Large intestine (tissue), 3 donors: Measurements from ENCODE around the gene AIG1. TPM values are rescaled to one million over a fixed set of nuclear protein-coding genes. Genes with fewer than 3 reads are reported as not detected.

Experiments
- DNase-seq, 2 donors: peaks; one replicate each; pipeline versions ENCODE4 v3.0.0 to v3.0.0-alpha.2; 2013
- H3K27ac ChIP-seq: one replicate; pipeline ENCODE4 v1.5.1; 2013; ENCODE audit warnings: low read length
- H3K27me3 ChIP-seq: 2 replicates; pipeline ENCODE4 v1.6.1; 2013; ENCODE audit warnings: low read length; ENCODE audit not compliant: control insufficient read depth, insufficient read depth
- H3K36me3 ChIP-seq: 2 replicates; pipeline ENCODE4 v1.6.1; 2013; ENCODE audit warnings: low read length; ENCODE audit not compliant: control insufficient read depth, insufficient read depth
- H3K4me1 ChIP-seq: one replicate; pipeline ENCODE4 v1.6.1; 2013; ENCODE audit warnings: low read length; ENCODE audit not compliant: control insufficient read depth, insufficient read depth
- H3K4me3 ChIP-seq: one replicate; pipeline ENCODE4 v1.5.1; 2013; ENCODE audit warnings: low read length
- H3K9me3 ChIP-seq: one replicate; pipeline ENCODE4 v1.6.1; 2013; ENCODE audit warnings: mild to moderate bottlenecking, low read depth, low read length, moderate library complexity; ENCODE audit not compliant: control insufficient read depth
- WGBS: methylation state at CpG from one replicate; pipeline ENCODE4 v1.1.5; 2013; ENCODE audit warnings: low lambda C conversion rate; ENCODE audit not compliant: insufficient coverage; 5-methylcytosine and 5-hydroxymethylcytosine counted together
- polyA plus RNA-seq: library from polyadenylated mRNA; unstranded; fragments of 120-200 nt; gene quantifications from one replicate; pipeline ENCODE4 v1.2.1, GENCODE V29; 2013

The AIG1 gene
- polyA plus RNA-seq, 1 donor, result 180 TPM

DNA sequence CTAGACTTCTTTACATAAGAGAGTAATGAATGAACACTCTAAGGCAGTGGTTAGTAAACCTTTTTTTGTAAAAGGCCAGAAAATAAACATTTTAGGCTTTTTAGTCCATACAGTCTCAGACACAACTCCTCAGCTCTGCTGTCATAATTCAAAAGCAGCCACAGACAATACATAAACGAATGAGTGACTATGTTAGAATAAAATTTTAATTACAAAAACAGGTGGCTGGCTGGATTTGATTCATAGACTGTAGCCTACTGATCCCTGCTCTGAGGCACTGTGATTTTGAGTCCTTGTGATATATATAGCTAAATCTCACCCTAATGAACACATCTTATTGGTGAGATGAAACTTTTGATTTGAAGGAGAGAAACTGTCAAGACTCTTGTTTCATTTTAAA, 155.1 kb downstream of the AIG1 start:
- DNase-seq, result no peak
- no peak overlapping the region for H3K4me3 ChIP-seq
- H3K4me1 ChIP-seq, result no peaks in the 10 kb centered on the region
- H3K27me3 ChIP-seq, result no peaks in the 10 kb centered on the region
- no CpG with 5 or more reads among the region's 1 CpG for WGBS
- H3K27ac ChIP-seq, result no peak overlapping the region
- peaks cover 2% of the 10 kb centered on the region for H3K36me3 ChIP-seq
- no peaks in the 10 kb centered on the region for H3K9me3 ChIP-seq

DNA sequence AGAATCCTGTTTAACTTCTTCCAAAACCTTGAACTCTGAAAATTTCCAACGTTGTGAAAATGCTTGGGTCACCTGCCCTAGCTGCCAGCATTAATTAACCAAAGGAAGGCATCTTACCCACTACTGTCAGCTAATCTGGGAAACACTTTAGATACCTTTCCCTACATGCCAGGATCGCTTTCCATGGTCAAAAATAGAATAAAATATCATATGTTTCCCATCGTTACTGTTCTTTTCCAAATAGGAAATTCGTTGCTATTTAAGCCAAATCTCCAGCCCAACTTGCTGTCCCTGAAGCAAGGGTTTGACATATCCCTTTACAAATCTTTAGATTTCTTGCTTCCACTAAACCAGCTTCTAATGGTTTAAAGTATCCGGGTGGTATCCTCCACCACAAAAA, 157.5 kb downstream of the AIG1 start:
- peaks cover 2% of the 10 kb centered on the region for H3K36me3 ChIP-seq
- WGBS, result 96% methylated on average over 5 of the region's 5 CpGs
- DNase-seq, result no peak
- no peak overlapping the region for H3K27ac ChIP-seq
- peaks cover under 1% of the 10 kb centered on the region for H3K4me1 ChIP-seq
- H3K9me3 ChIP-seq, result no peaks in the 10 kb centered on the region
- no peaks in the 10 kb centered on the region for H3K27me3 ChIP-seq
- no peak overlapping the region for H3K4me3 ChIP-seq

DNA sequence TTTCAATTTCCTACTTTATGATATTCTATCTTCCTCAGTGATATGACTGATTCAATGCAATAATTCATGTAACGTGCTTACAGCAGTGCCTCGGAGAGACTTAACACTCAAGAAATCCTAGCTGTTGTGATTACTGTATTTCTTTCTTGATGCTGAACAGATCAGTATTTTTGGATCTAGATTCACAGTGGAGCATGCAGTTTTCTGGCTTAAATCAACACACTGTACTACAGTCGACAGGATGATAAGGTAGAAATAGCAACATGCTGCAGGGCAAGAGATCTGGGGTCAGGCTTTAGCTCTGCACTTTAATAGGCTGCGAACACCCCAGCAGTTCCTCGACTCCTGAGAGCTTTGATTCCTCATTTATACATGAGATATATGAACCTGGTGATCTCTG, 161.0 kb downstream of the AIG1 start:
- no peak for DNase-seq
- Histone ChIP-seq H3K27me3 (no peaks in the 10 kb centered on the region), H3K36me3 (peaks cover 2% of the 10 kb centered on the region), H3K4me3 (no peak overlapping the region), H3K9me3 (no peaks in the 10 kb centered on the region), H3K4me1 (peaks cover 8% of the 10 kb centered on the region), H3K27ac (no peak overlapping the region)
- WGBS, result no CpG with 5 or more reads among the region's 5 CpGs

DNA sequence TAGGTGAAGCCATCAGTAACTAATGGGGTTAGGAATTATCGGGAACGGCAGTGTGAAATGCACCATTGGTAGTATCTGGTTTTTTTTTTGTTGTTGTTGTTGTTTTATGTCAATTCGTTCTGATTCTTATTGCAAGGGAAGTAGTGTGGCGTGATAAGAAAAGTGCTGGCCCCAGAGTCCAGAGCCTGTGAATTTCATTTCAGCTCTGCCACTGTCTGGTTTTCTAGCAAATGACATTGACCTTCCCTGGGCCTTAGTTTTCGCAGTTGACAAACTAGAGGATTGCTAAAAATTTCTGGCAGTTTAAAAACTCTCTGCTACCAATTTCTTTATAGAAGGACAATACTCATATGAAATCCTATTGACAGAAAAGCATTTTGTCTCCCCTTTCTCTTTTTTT, 161.6 kb downstream of the AIG1 start:
- Histone ChIP-seq H3K27ac (no peak overlapping the region), H3K27me3 (no peaks in the 10 kb centered on the region), H3K9me3 (no peaks in the 10 kb centered on the region), H3K36me3 (peaks cover 2% of the 10 kb centered on the region), H3K4me3 (no peak overlapping the region), H3K4me1 (peaks cover 8% of the 10 kb centered on the region)
- DNase-seq, result peak in 1 of 2 donors; percentile 11
- WGBS, result no CpG with 5 or more reads among the region's 5 CpGs

DNA sequence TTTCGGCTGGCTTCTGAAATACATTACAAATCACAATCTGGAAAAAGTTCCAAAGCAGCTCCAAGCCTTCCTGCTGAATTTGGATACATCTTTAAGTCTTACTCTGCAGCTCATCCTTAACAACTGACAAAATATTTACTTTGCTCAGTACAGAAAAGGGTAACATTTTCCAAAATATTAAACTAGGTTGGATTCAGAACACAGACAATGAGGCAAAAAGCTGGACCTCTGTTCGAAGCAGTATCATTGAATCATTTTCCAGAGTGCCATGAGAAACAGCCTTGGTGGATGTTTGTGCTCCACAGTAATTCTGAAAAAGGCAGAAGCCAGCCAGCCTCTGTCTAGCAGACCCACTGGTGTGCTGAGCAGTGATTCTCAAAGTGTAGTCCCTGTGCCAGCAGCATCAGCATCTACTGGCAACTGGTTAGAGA, 162.1 kb downstream of the AIG1 start:
- H3K27me3 ChIP-seq, result no peaks in the 10 kb centered on the region
- no peaks in the 10 kb centered on the region for H3K9me3 ChIP-seq
- peak in 1 of 2 donors; percentile 27 for DNase-seq
- peak overlapping the region; percentile 26 for H3K27ac ChIP-seq
- no CpG with 5 or more reads among the region's 2 CpGs for WGBS
- H3K4me3 ChIP-seq, result no peak overlapping the region
- peaks cover 8% of the 10 kb centered on the region for H3K4me1 ChIP-seq
- peaks cover 2% of the 10 kb centered on the region for H3K36me3 ChIP-seq

DNA sequence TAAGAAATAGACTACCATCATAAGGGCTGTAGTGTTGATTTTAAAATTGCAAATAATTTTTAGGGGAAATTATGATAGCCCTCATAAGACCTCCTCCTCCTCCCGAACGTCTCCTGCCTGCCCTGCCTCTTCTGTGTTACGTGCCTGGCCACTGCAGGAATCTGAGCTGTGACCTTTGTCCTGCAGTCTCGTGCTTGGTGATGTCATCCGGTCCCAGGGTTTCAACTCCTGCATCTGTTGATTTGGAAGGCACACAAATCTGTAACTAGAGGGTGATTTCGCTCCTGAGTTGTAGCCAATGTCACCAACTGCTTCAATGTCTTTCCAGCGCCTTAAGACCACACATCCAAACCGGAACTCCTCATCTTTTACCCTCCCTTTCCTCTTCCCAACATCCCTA, 163.2 kb downstream of the AIG1 start:
- Histone ChIP-seq H3K4me1 (peaks cover 8% of the 10 kb centered on the region), H3K9me3 (no peaks in the 10 kb centered on the region), H3K4me3 (no peak overlapping the region), H3K36me3 (peaks cover 8% of the 10 kb centered on the region), H3K27me3 (no peaks in the 10 kb centered on the region), H3K27ac (peak overlapping the region; percentile 84)
- WGBS, result no CpG with 5 or more reads among the region's 8 CpGs
- DNase-seq, result peak; percentile 91 to 96

DNA sequence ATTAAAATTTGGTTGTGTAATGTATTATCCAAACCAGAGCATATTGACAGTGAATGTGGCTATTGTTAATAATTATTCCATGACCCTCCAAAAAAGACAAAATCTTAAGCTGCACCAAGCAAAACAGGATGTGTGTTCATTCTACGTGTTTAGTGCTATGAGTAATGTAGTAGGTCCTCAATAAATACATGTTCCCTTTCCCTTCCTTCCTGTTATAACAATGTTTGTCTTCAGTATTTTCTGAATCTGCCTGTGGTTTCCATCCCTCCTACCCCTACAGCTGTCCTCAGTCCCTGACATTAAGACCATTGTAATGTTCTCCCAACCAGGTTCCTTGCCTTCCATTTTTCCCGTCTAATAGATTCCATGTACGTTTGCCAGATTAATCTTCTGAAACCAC, 163.8 kb downstream of the AIG1 start:
- no peak overlapping the region for H3K4me3 ChIP-seq
- WGBS, result 100% methylated on average over 1 of the region's 3 CpGs
- H3K27ac ChIP-seq, result peak overlapping the region; percentile 84
- peaks cover 9% of the 10 kb centered on the region for H3K36me3 ChIP-seq
- H3K9me3 ChIP-seq, result no peaks in the 10 kb centered on the region
- peaks cover 8% of the 10 kb centered on the region for H3K4me1 ChIP-seq
- DNase-seq, result no peak
- H3K27me3 ChIP-seq, result no peaks in the 10 kb centered on the region

DNA sequence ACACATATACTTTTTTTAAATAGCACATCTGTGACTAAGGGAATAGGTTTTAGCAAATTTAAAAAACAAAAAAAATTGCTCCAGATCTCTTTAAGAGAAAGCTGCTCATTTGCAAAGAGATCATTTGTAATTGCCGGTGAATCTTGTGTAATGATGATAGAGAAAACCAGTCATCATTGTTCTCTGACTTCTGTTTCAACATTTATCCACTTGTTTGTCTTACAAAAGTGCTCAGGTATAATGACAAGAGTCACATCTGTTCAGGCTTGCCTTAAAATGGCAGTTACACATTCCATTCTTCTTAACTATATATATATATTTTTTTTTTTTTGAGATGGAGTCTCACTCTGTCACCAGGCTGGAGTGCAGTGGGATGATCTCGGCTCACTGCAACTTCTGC, 165.2 kb downstream of the AIG1 start:
- no CpG with 5 or more reads among the region's 2 CpGs for WGBS
- H3K27ac ChIP-seq, result no peak overlapping the region
- H3K9me3 ChIP-seq, result no peaks in the 10 kb centered on the region
- no peaks in the 10 kb centered on the region for H3K27me3 ChIP-seq
- H3K36me3 ChIP-seq, result peaks cover 8% of the 10 kb centered on the region
- H3K4me3 ChIP-seq, result no peak overlapping the region
- peaks cover 8% of the 10 kb centered on the region for H3K4me1 ChIP-seq
- DNase-seq, result no peak

DNA sequence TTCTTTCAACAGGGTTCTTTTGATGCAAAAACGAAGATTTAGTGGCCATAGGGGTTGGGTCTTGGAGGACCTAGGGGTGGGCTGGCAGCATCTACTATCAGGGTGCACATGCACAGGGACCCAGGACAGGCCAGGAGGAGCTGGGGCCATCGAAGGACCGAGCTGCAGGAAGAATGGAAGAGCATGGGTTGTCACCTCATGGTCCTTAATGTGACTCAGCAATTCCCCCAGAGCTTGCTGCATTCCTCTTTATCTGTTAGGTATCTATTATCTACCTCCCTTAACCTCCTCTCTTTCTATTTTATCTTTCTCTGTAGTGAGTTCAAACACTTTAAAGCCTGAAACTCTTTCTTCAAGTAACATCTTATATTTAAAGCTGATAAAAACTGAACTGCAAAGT, 167.0 kb downstream of the AIG1 start:
- DNase-seq, result no peak
- Histone ChIP-seq H3K36me3 (peaks cover 8% of the 10 kb centered on the region), H3K27ac (no peak overlapping the region), H3K4me1 (peaks cover 8% of the 10 kb centered on the region), H3K9me3 (no peaks in the 10 kb centered on the region), H3K4me3 (no peak overlapping the region), H3K27me3 (no peaks in the 10 kb centered on the region)
- no CpG with 5 or more reads among the region's 3 CpGs for WGBS

DNA sequence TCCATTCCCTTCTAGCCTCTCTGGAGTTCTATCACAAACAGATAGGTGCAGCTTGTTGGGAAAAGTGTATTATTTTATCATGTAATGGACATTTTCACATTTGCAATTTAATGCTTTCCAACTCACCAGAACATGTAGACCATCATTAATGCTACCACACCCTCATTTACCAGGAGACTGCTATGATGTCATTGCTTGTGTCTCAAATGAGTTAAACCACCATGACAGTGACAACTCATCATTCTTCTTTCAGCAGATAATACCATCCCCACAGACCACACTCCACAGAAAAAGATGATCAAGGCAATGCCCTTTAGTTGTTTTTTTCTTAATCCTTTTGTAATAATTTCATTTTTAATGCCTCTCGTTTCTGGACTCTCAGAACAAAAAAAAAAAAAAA, 168.7 kb downstream of the AIG1 start:
- WGBS, result no CpG with 5 or more reads among the region's 1 CpG
- no peak overlapping the region for H3K27ac ChIP-seq
- DNase-seq, result no peak
- H3K4me3 ChIP-seq, result no peak overlapping the region
- H3K9me3 ChIP-seq, result no peaks in the 10 kb centered on the region
- H3K36me3 ChIP-seq, result peaks cover 8% of the 10 kb centered on the region
- H3K27me3 ChIP-seq, result no peaks in the 10 kb centered on the region
- H3K4me1 ChIP-seq, result no peaks in the 10 kb centered on the region

DNA sequence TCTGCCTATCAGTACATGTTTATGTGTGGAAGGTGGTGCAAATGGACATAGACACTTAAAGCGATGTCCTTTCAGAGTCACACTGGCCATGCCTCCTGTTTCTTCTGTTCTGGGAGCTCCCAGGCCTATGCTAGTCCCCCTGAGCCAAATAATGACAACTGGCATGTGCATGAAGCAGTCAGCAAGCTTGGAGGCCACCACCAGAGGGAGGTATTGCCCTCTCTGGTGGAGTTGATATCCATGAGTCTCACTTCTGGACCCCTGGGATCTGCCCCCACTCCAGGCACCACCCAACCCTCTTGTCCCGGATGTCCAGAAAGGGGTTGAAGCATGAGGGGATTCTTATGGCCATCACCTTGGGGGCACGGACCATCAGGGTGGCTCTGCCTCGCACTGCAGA, 172.2 kb downstream of the AIG1 start:
- no peak for DNase-seq
- WGBS, result 100% methylated on average over 1 of the region's 4 CpGs
- no peaks in the 10 kb centered on the region for H3K4me1 ChIP-seq
- no peaks in the 10 kb centered on the region for H3K9me3 ChIP-seq
- H3K4me3 ChIP-seq, result no peak overlapping the region
- no peaks in the 10 kb centered on the region for H3K27me3 ChIP-seq
- H3K27ac ChIP-seq, result no peak overlapping the region
- H3K36me3 ChIP-seq, result peaks cover 10% of the 10 kb centered on the region
